HG03457 (cell line): ENCODE results near the gene SLIT1.
"Not testable (repeated sequence)": the region's sequence is repeated elsewhere in the genome, so short reads cannot be mapped to it uniquely, and the experiment has no call there.

Source experiments
- ATAC-seq: cut with Tn5 transposase; IDR thresholded peaks from one replicate; pipeline ENCODE4 v1.9.1; 2021; ENCODE audit warnings: moderate number of reproducible peaks; ENCODE audit not compliant: unreplicated experiment

SLIT1 gene

DNA sequence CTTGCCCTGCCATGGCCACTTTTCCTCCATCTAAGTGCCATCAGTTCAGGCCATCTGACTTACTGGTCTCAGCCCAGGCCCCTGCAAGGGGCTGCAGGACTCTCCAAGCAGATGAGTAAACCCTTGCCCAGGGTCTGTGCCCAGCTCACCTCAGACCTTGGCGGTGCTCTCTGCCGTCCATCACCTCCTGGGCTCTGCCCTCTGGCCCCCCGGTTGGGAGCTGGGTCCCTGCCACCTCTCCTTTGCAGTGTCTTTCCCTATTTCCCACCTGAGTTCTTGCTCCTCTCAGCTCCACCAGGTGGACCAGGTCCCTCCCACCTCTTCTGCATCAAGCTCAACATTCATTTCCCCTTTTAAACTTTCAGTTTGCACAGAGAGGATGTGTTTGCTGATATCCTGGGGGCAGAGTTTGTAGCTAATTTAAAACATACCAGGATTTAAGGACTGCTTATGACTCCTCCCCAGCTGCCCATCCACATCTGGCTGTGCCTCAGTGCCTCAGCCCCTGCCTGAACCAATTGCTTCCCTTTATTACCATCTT, 135.5 kb downstream of the SLIT1 start:
- no peak for ATAC-seq

DNA sequence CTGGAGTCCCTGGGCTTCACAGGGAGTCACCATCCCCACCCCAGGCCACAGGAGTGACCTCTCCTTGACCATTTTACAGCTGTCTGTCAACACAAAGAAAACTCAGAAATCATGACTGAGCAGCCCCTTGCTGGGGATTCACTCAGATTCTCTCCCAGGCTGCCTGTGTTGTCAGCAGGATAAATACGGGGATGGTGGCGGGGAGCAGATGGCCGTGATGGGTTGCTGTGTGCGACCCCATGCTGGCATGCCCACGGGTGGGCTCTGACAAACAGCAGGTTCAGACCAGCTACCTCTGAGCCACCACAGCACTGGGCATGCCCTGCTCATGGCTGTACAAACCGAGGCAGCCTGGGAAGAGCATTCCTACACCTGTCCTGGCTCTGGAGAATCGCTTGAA, 136.1 kb downstream of the SLIT1 start:
- no peak for ATAC-seq

DNA sequence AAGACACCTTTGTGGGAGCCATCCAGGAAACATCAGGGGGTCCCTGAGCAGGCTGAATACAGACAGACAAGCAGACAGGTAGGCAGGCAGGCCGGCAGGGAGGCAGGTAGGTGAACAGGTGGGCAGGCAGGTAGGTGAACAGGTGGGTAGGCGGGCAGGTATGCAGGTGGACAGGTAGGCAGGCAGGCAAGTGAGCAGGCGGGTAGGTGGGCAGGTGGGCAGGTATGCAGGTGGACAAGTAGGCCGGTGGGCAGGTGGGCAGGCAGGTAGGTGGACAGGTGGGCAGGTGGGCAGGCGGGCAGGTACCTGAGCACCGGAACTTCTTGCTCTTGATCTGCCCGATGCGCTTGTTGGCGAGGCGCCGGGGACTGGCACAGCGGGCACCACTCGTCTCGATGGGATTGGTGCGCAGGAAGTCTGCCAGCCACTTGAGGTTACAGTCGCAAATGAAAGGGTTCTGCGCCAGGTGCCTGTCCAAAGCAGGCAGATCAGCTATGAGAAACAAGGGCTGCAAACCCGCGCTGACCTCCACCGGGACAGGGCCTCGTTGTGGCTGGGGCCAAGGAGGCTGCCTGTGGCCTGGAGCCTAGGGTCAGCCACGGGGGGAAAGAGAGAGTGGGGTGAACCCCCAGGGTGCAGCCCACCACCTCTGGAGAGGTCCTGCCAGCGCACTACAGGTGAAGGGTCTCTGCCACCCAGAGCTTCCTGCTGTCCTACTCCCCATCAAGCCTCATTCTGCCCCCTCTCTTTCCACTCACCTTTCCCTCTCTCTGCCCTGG, 136.9 kb downstream of the SLIT1 start:
- no peak for ATAC-seq

DNA sequence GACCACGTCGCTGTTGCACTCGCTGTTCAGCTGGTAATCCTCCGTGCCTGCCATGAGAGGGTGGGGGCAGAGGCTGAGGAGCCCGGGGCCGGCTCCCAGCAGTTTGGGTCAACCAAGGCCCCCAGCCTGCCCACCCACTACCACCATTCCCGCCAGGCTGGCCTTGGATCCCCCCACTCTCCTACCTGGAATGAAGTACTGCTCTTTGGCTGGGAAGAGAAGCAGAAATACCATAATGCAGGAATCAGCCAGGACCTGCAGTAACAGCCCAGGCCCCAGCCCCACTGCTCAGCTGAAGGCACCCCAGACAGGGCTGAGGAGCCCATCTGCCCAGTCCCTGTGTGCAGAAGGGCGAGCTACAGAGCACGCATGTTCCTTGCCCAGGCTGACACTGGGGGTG, 138.0 kb downstream of the SLIT1 start:
- ATAC-seq, result no peak

DNA sequence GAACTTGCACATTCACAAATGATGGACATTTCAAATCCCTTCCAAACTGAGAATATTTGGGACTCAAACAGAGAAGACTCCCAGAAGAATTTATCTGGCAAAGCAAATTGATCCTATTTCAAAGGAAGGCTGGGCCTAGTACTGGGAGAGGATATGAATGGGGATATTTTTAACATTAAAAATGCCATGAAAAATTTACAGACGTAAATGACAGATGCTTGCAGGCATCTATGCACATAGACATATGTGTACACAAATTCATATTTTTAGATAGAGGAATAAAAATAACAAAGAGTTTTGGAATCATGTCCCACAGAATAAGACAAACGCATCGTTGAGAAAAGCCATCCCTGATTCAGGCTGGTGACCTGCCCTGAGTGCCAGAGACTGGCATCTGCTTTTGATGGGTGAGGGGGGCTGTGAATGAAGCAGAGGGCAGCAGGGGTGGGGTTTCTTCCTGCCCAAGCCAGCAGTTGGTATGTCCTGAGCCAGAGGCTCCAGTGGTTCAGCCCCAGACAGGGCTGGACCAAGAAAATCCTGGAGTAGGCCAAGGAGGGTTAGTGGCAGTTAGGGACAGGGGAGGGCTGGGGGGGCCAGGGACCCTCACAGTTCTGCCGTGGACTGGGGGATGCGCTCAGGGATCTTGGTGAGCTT, 138.5 kb downstream of the SLIT1 start:
- no peak for ATAC-seq

DNA sequence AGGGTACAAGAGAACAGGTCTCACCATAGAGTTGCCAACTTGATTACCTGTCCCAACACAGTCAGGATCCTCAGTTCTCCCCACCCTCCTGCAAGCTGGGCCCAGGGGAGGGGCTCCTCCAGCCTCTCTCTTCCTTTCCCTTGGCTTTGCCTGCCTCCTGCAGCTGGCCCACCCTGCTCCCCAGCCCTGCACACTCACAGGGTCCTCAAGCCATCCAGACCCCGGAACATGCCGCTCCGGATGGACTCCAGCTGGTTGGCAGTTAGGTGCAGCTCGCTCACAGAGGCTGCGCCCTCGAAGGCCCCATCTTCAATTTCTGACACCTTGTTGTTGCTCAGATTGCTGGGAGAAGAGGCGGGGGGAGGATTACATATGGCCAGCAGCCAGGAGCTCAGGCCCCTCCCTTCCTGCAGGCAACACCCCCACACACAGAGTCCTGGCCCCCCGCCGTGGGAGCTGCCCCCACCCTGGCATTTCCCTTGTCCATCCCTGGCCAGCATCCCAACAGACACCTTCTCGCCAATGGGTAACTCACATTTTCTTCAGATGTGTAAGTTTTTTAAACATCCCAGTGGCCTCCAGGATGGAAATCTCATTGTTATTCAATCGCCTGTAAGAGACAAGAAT, 139.2 kb downstream of the SLIT1 start:
- ATAC-seq, result no peak

DNA sequence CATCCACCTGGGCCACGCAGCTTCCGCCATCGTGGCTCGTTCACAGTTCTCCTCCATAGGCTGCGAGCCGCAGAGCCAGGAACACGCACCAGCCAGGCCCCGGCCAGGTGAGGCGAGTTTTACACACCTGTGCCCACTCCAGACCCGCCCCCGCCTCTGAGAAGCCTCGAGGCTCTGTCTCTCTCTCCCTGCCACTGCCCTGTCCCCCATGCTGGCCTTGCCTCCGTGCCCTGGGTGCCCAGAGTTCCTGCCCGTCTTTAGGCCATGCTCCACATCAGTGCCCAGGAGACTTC, 142.2 kb downstream of the SLIT1 start:
- no peak for ATAC-seq

DNA sequence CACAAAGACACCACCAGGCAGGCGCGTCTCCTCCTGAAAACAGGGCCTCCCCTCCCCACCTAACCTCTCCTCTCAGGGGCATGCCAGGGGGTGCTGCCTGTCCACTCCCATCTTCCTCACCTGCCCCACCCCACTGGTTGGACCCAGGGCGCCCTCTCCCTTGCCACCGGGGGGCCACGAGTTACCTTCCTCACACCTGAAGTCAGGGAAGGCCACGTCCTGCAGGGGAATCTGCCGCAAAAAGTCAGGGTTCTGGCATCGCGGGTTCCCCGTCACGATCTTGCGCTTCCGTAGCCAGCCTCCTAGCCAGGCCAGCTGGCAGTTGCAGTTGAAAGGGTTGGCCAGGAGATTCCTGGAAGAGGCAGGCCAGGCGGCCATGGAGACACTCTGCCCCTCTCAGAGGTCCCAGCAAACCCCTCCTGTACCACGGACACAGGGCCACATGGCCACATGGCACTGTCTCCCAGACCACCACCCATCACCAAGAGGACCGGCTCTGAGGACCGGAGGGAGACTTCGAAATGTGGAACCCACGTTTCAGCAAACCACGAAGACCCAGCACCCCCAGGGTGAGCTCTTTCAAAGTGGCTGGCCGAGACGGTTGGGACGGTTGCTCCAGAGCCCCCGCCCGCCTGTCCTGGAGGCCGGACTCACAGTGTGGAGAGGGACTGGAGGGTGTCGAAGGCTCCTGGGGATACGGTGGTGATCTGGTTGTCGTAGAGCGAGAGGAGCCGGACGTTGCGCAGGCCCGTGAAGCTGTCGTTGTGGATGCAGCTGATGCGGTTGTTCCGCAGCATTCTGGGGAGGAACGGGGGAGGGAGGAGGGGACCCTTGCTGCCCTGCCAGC, 142.8 kb downstream of the SLIT1 start:
- no peak for ATAC-seq

DNA sequence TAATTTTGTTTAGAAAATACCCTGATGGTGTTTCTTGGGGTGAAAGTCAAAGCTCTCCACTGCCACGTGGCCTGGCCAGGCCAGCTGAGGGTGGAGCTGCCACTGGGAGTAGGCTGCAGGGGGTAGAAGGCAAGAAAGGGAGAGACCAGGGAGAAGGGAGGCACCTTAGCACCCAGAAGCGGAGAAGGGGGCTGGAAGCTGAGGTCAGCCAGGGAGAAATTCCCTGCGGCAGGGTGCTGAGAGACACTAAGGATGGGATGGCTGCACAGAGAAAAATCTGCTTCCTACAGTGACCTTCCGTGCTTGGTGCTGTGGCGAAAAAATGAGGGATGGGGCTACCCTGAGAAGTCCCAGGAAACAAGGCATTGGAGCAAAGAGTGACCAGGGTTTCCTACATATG, 143.7 kb downstream of the SLIT1 start:
- no peak for ATAC-seq

DNA sequence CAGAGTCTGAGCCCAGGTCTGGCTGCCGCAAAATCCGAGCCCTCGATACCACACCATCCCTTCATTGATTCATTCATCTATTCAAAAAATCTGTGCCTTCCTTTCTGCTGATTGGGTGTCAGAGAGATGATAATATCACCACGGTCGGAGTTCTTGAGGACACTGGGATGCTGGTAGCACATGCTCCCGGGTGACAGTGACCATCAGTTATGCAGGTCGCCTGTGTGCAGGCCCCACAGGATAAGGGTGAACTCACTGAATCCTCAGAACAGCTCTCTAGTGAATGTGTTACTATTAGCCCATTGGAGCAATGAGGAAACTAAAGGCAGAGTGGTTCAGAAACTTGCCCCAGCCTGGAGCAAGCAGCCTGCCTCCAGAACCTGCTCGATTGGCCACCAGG, 145.1 kb downstream of the SLIT1 start:
- ATAC-seq, result no peak

DNA sequence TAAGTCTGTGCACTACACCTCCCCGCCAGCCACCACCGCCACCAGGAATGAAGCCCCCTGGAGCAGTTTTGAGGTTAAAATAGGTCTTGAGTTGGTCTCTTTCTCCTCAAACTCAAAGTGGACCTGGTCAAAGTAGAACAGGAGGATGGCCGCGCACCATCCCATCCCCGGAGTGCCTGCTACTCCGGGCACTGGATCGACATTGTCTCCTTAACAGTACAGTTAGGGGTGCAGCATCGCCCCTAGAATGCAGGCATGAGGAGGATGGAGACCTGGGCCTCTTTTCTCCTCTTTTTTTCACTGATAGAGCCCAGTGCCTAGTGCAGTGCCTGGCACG, 145.5 kb downstream of the SLIT1 start:
- no peak for ATAC-seq

DNA sequence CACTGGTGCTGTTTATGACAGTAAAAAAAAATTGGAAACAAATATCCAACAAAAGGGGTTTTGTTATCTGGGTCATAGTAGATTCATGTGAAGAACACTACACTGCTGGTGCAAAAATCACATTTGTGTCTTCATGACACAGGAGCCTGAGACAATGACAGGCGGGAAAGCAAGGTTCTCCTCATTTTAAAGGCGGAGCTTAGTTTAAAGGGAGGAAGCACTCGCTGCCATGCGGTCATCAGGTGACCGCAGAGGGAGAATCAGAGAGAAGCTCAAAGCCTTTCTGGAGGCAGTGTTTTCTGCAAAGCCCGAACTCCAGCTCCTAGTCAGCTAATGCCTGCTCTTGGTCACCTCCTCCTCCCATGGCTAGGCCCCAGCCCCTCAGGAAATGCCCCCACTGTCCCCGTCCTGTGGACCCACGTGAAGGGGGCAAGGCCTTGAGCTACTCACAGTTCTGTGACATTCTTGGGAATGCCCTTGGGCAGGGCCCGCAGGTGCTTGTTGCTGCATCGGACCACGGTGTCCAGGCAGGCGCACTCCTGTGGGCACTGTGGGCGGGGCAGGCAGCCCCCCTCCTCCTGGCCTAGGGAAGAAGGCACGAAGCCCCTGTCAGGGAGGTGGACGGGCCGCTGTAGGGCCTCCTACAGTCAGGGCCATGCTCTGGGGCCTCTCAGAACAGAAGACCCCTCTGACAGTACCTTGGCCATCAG, 146.1 kb downstream of the SLIT1 start:
- no peak for ATAC-seq

DNA sequence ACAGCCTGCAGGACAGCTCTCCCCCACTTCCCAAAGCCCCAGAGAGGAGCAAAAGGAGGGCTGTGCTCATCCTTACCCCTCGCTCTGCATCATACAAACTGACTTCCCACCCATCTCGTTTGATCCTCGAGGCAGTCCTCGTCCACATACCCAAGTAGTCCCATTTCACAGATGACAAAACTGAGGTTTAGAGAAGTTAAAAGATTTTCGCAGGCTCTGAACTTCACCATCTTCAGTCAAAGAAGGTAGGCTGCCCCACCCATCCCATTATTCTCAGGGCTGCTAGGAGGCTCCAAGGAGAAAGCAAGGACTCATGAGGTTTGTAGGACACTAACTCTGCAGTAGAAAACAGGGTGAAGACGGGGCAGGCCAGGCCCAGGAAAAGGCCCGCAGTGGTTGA, 147.1 kb downstream of the SLIT1 start:
- no peak for ATAC-seq

DNA sequence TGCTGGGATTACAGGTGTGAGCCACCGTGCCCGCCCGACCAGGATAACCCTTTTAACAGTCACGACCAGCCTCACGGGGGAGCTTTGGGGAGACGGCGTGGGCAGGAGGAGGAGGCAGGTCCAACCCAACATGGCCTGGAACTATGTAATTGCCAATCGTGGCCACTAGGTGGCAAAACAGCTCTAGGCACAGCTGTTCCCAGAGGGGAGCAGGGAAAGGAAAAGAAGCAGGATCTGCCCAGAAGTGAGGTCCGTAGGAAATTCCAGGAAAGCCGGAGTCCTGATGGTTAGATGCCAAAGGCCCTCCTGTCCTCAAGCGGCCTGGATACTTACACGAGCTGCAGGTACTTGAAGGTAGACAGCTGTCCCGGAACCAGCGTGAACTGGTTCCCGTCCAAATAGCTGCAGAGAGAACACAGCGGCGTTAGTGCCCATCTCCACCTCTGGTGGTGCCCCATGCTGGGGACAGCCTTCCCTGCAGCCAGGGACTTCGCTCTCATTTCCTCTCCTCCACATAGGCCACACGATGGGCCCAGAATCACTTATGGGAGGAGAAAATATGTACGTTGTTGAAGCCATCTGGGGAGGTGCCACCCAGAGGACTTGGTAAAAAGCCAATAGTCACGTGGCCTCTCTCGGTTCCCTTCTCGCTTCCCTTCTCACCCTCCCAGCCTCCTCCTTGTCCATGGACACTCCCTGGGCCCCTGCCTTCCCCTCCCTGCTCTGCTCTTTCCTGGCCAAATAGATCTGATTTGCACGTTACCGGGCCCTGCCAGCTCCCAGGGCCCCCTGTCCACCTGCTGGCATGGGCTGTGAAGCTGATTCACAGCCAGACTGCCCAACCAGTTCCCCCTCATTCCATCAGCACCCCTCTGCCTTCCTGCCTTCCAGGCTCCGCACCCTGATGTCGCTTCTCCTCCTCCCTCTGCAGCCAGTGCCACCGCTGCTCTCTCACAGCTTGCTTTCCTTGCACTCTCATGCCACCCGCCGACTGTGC, 148.1 kb downstream of the SLIT1 start:
- no peak for ATAC-seq

DNA sequence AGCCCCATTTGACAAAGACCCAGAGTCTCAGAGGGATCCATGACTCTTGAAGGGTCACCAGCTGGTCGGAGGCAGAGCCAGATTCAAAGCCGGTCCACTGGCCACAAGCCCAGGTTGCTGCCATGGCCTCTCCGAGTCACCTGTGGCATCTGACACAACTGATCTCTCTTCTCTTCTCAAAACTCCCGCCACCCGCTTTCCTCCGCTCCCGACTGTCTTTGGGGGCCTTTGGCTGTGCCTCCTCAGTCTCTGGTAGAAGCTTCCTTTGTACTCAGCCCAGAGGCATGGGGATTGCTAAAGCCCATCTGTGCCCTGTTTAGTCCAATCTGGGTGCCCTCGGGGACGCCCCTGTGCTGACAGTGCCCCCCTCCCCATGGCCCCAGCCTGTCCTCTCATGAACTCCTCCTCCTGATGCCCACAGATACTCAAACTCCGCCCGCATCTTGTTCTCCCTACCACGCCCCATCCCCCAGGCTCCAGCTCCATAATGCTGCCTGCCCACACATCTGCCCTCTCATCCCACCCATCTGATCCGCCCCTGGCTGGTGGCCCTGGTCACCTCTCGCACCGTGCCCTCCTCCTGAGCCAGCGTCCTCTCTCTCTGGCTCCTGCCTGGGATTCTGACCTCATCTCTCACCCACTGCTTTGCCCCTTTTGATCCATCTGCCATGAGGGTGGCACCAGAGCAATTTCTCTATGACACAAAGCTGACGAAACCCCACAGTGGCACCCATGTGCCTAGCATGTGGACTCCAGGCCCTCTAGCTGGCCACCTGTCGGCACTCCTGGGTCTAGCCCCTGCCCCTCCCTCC, 150.6 kb downstream of the SLIT1 start:
- ATAC-seq, result no peak

DNA sequence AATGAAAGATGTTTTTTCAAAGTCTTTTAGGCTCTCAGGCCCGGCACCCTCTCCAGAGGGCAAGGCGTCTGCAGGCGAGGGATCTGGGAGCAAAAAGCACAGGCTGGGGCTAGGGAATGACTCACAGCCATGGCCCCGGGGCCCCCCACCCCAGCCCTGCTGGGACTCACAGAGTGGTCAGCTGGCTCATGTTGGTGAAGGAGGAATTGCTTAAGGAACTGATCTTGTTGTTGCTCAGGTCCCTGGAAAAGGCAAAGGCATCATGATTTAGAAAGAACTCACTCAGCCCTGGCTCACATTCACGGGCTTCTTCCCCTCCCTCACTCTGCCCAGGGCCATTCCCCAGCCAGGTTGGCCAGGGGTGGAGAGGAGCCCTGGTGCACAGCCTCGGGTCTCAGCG, 151.5 kb downstream of the SLIT1 start:
- no peak for ATAC-seq

DNA sequence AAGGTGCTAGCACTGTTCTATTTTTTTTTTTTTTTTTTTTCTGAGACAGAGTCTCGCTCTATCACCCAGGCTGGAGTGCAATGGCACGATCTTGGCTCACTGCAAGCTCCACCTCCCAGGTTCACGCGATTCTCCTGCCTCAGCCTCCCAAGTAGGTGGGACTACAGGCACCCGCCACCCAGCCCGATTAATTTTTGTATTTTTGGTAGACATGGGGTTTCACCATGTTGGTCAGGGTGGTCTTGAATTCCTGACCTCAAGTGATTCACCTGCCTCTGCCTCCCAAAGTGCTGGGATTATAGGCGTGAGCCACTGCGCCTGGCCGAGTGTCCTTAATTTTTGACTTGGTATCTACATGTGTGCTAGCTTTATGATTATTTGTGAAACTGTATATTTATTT, 151.9 kb downstream of the SLIT1 start:
- not testable (repeated sequence) for ATAC-seq

DNA sequence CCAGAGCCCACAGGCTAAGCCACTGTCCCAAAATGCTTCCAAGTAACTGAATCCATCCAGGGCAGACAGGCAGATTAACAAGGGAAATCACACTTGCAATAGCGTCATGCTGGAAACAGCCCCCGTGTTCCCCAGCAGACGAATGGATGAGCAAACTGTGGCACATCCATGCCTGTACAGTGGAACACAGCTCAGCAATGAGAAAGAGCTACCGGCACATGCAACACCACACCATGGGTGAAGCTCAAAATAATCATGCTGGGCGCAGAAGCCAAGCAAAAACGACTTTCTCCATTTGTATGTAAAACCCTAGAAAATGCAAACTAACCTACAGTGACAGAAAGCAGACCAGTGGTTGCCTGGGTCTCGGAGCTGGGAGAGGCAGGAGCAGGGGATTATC, 153.1 kb downstream of the SLIT1 start:
- ATAC-seq, result no peak

DNA sequence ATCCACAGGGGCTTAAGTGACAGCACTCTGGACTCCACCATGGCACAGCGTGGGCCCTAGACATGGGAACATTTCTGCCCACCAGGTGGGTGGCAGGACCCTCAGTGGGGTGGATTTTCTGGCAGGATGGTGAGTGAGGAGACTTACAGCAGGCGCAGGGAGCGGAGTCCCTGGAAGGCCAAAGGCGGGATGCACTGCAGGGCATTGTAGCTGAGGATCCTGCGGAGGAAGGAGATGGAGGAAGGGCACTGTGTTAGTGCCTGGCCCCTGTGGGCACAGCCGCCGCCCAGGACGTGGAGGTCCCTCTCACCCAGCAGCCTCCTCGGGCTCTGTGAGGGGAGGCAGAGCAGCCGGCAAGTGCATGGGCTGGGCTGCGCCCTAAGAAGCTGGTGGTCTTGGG, 154.3 kb downstream of the SLIT1 start:
- no peak for ATAC-seq
